OCI-LY1 (cell line): ENCODE results near the gene FOXK1.

Source experiments
- H2AFZ ChIP-seq: fragments of 200-600 bp; sonication (generic), shearing (Covaris generic); 2 replicates; pipeline ENCODE4 v1.6.0; 2014; ENCODE audit warnings: antibody characterized with exemption, mild to moderate bottlenecking, low read length
- H3F3A ChIP-seq: fragments of 200-600 bp; sonication (generic), shearing (Covaris generic); 2 replicates; pipeline ENCODE4 v1.6.0; 2014; ENCODE audit warnings: mild to moderate bottlenecking, antibody characterized with exemption, low read length, moderate library complexity; ENCODE audit not compliant: insufficient read depth
- H3K27ac ChIP-seq: fragments of 200-600 bp; sonication (generic); 2 replicates; pipeline ENCODE4 v1.5.1; 2014; ENCODE audit warnings: low read length, mixed run types, mild to moderate bottlenecking, low read depth; ENCODE audit not compliant: poor library complexity, severe bottlenecking
- H3K27me3 ChIP-seq: fragments of 200-600 bp; sonication (generic); 2 replicates; pipeline ENCODE4 v1.6.0; 2014; ENCODE audit warnings: antibody characterized with exemption, mild to moderate bottlenecking, low read length, moderate library complexity; ENCODE audit not compliant: insufficient read depth
- H3K36me3 ChIP-seq: fragments of 200-600 bp; sonication (generic); 2 replicates; pipeline ENCODE4 v1.6.1; 2014; ENCODE audit warnings: mild to moderate bottlenecking, antibody characterized with exemption, low read length, moderate library complexity, mixed read lengths; ENCODE audit not compliant: insufficient read depth
- H3K4me1 ChIP-seq: fragments of 200-600 bp; sonication (generic); 2 replicates; pipeline ENCODE4 v1.5.1; 2014; ENCODE audit warnings: mild to moderate bottlenecking, low read length, moderate library complexity; ENCODE audit not compliant: insufficient read depth, severe bottlenecking
- H3K4me2 ChIP-seq: fragments of 200-600 bp; sonication (generic), shearing (Covaris generic); 2 replicates; pipeline ENCODE4 v1.6.1; 2014; ENCODE audit warnings: low read length
- H3K4me3 ChIP-seq: fragments of 200-600 bp; sonication (generic); 2 replicates; pipeline ENCODE4 v1.5.1; 2014; ENCODE audit warnings: low read length, low read depth, mild to moderate bottlenecking, mixed read lengths; ENCODE audit not compliant: poor library complexity, severe bottlenecking
- H3K79me2 ChIP-seq: fragments of 200-600 bp; shearing (Covaris generic); 2 replicates; pipeline ENCODE4 v1.6.1; 2016; ENCODE audit warnings: mixed run types, low read length, mixed read lengths; ENCODE audit not compliant: insufficient read depth
- H3K9ac ChIP-seq: fragments of 200-600 bp; sonication (generic), shearing (Covaris generic); 2 replicates; pipeline ENCODE4 v1.6.1; 2014; ENCODE audit warnings: mild to moderate bottlenecking, low read length, mixed read lengths
- H3K9me2 ChIP-seq: fragments of 200-600 bp; sonication (generic), shearing (Covaris generic); 2 replicates; pipeline ENCODE4 v1.6.1; 2014; ENCODE audit warnings: low read depth, mild to moderate bottlenecking, low read length, mixed read lengths
- H3K9me3 ChIP-seq: fragments of 200-600 bp; shearing (Covaris generic); 2 replicates; pipeline ENCODE4 v1.6.1; 2014; ENCODE audit warnings: low read length, mixed read lengths
- H4K20me1 ChIP-seq: fragments of 200-600 bp; sonication (generic), shearing (Covaris generic); 2 replicates; pipeline ENCODE4 v1.6.0; 2016; ENCODE audit warnings: mild to moderate bottlenecking, low read length; ENCODE audit not compliant: insufficient read depth
- CTCF ChIP-seq: fragments of 200-600 bp; sonication (generic), shearing (Covaris generic); IDR thresholded peaks from 2 replicates; pipeline ENCODE4 v1.5.1; 2017; ENCODE audit warnings: mild to moderate bottlenecking, antibody characterized with exemption, low read length, moderate library complexity, mixed read lengths
- EZH2 ChIP-seq: fragments of 200-600 bp; sonication (generic), shearing (Covaris generic); IDR thresholded peaks from 2 replicates; pipeline ENCODE4 v1.8.0; 2017; ENCODE audit warnings: borderline replicate concordance, mixed run types, mild to moderate bottlenecking, antibody characterized with exemption, low read length, moderate library complexity, mixed read lengths

FOXK1 gene

GRCh38 chr7:4745265-4745919, 63.3 kb downstream of the FOXK1 start:
- Histone ChIP-seq H3K9me2 (no peaks in the 10 kb centered on the region), H3K9me3 (no peaks in the 10 kb centered on the region), H3K36me3 (peaks cover 35% of the 10 kb centered on the region; the same call in 1 of the 2 replicates), H3K9ac (peak overlapping the region; percentile 68), H3K27ac (peak overlapping the region; percentile 85), H3K4me3 (peak overlapping the region; percentile 54), H3F3A (no peaks in the 10 kb centered on the region), H3K27me3 (no peaks in the 10 kb centered on the region), H3K4me2 (peak overlapping the region; percentile 82), H3K79me2 (no peaks in the 10 kb centered on the region), H4K20me1 (no peaks in the 10 kb centered on the region), H2AFZ (no peak overlapping the region), H3K4me1 (peaks cover 34% of the 10 kb centered on the region)
- no peak for TF ChIP-seq EZH2

- Histone ChIP-seq H3F3A (no peaks in the 10 kb centered on the region), H4K20me1 (no peaks in the 10 kb centered on the region), H2AFZ (no peak overlapping the region), H3K9me2 (no peaks in the 10 kb centered on the region), H3K4me2 (peak overlapping the region; percentile 82), H3K9ac (peak overlapping the region; percentile 68), H3K36me3 (peaks cover 29% of the 10 kb centered on the region; the same call in 1 of the 2 replicates), H3K27ac (peak overlapping the region; percentile 85), H3K27me3 (no peaks in the 10 kb centered on the region), H3K4me1 (peaks cover 34% of the 10 kb centered on the region), H3K4me3 (peak overlapping the region; percentile 54), H3K9me3 (no peaks in the 10 kb centered on the region), H3K79me2 (no peaks in the 10 kb centered on the region)
- TF ChIP-seq EZH2 (no peak), CTCF (no peak)
Observed at GRCh38 chr7:4745971-4746919, 64.2 kb downstream of the FOXK1 start.

GRCh38 chr7:4747013-4747412, 64.9 kb downstream of the FOXK1 start:
- Histone ChIP-seq H3F3A (no peaks in the 10 kb centered on the region), H3K27me3 (no peaks in the 10 kb centered on the region), H3K4me2 (no peak overlapping the region), H2AFZ (no peak overlapping the region), H3K27ac (no peak overlapping the region), H3K9me3 (no peaks in the 10 kb centered on the region), H3K36me3 (peaks cover 23% of the 10 kb centered on the region; the same call in 1 of the 2 replicates), H3K9me2 (no peaks in the 10 kb centered on the region), H3K4me3 (no peak overlapping the region), H4K20me1 (no peaks in the 10 kb centered on the region), H3K9ac (no peak overlapping the region), H3K4me1 (peaks cover 34% of the 10 kb centered on the region), H3K79me2 (no peaks in the 10 kb centered on the region)
- TF ChIP-seq EZH2 (no peak), CTCF (no peak)
